NCI-H69 (cell line): ENCODE results near the gene PRDM11.
A peak's percentile ranks its signal among the peaks of the same experiment; 100 is the strongest.
"Not testable (repeated sequence)": the region's sequence is repeated elsewhere in the genome, so short reads cannot be mapped to it uniquely, and the experiment has no call there.

Experiments used
- DNase-seq: peaks from one replicate; lab custom pipeline; 2025; lab: John Stamatoyannopoulos, UW

PRDM11 gene

GRCh38 chr11:45146072-45147016 lies at the start of gene PRDM11:
PRDM11 (plus strand) TSS chr11:45146639; CDS start chr11:45181767, 35,128 bp downstream.
- DNase-seq: peak; percentile 89

- DNase-seq: no peak
Observed at GRCh38 chr11:45097721-45098493, 48.5 kb upstream of the PRDM11 start.

- DNase-seq: no peak
Observed at GRCh38 chr11:45098929-45099328, 47.5 kb upstream of the PRDM11 start.

- DNase-seq: peak; percentile 81
Observed at GRCh38 chr11:45100339-45100738, 46.1 kb upstream of the PRDM11 start.

- no peak for DNase-seq
Observed at GRCh38 chr11:45102361-45102809, 44.1 kb upstream of the PRDM11 start.

GRCh38 chr11:45102810-45103621 lies 43.4 kb upstream of the PRDM11 start:
- DNase-seq: peak; percentile 80

- no peak for DNase-seq
Observed at GRCh38 chr11:45104006-45104789, 42.2 kb upstream of the PRDM11 start.

GRCh38 chr11:45104790-45105084 lies 41.7 kb upstream of the PRDM11 start:
- no peak for DNase-seq

- peak; percentile 93 for DNase-seq
Observed at GRCh38 chr11:45105233-45105983, 41.0 kb upstream of the PRDM11 start.

GRCh38 chr11:45105984-45106375 lies 40.5 kb upstream of the PRDM11 start:
- DNase-seq: no peak

GRCh38 chr11:45106440-45106839 lies 40.0 kb upstream of the PRDM11 start:
- no peak for DNase-seq

- peak; percentile 37 for DNase-seq
Observed at GRCh38 chr11:45107029-45107428, 39.4 kb upstream of the PRDM11 start.

- DNase-seq: peak; percentile 30
Observed at GRCh38 chr11:45108070-45109064, 38.1 kb upstream of the PRDM11 start.

- DNase-seq: no peak
Observed at GRCh38 chr11:45109400-45109799, 37.0 kb upstream of the PRDM11 start.

GRCh38 chr11:45110562-45110961 lies 35.9 kb upstream of the PRDM11 start:
- DNase-seq: peak; percentile 81

- DNase-seq: no peak
Observed at GRCh38 chr11:45113807-45114206, 32.6 kb upstream of the PRDM11 start.

GRCh38 chr11:45127836-45128235 lies 18.6 kb upstream of the PRDM11 start:
- not testable (repeated sequence) for DNase-seq

GRCh38 chr11:45133878-45134277 lies 12.6 kb upstream of the PRDM11 start:
- no peak for DNase-seq

- DNase-seq: no peak
Observed at GRCh38 chr11:45141171-45141570, 5.3 kb upstream of the PRDM11 start.
